Hematopoietic multipotent progenitor cell treated with erythropoietin and hydrocortisone succinate and interleukin-3 and kit ligand, for 15 days (in vitro differentiated cells): ENCODE results near the gene PPP2R2B.

Experiments
- DNase-seq: peaks from one replicate; pipeline ENCODE4 v3.0.0-alpha.2; 2015; ENCODE audit warnings: low spot score

Gene PPP2R2B

GRCh38 chr5:146699664-146700418 is 178.7 kb downstream of the PPP2R2B start:
- DNase-seq, result no peak

DNA sequence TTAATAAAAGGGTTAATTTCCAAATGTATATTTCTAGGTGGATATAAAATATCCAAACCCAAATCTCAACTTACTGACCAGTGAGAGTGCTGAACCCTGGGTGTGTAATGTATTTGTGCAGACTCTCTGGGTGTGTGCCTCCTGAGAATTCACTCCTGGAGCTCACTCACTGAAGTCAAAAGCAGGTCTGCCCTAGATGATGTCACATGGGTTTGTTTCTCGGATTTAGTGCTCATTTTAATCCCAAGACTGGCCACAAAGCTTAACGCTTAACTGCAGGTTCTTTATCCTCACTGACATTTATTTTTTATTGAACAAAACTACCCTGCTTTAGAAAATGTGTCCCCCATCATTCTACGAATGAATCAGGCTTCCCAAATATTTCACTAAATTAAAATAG is 179.4 kb downstream of the PPP2R2B start:
- DNase-seq, result no peak

- no peak for DNase-seq
Measured at GRCh38 chr5:146698651-146699050, 179.9 kb downstream of the PPP2R2B start.

DNA sequence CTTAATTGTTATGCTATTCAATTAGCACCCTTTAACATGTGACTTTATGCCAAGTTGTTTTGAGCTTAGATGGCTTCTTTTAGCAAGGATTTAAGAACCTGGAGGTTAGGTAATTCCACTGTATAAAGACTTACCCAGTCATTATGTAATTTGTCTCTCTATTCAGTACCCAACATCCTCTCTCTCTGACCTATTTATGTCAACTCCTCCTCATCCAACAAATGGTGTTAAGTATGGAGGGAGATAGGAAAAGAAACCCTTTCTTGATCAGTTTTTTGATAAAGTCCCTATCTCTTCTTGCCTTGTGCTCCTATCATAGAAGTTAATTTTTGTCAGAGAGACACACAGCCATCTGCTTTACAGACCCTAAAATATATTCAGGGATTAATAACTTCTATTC is 181.3 kb downstream of the PPP2R2B start:
- no peak for DNase-seq

DNA sequence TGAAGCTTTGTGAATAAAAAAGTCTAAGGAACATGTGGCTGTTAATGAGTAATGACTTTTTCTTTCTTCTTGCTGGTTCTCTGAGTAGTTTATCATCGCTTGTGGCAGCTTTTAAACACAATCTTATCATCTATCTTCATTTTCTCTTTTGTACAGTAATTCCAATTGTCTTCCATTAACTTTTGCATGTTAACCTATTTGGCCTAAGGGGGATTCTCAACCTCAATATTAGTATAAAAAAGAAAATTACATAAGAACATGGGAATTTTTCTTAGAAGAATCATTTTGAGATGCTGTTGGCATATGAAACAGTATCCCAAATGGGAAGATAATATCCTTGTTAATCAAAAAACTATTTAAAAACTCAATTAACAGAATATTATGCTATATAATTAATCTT is 182.9 kb downstream of the PPP2R2B start:
- no peak for DNase-seq

GRCh38 chr5:146690880-146691355 is 187.6 kb downstream of the PPP2R2B start:
- DNase-seq, result no peak

DNA sequence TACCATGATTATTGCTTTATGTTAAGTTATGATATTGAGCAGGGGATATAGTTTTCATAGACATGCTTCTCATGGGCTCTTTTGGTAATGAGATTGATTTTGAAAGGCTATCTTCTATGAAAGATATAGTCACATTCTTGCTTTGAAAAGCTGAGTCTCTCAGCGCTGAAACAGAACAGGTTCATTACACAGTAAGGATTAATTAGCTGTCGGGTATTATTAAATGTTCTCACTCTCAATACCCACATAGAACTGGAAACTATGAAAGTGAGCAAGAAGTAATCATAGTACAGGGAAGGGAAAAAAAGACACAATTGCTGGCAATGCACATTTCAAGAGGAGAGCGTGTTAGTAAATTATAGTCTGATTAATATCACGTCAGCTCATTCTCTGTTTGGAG is 190.9 kb downstream of the PPP2R2B start:
- DNase-seq, result no peak

GRCh38 chr5:146683861-146684260 is 194.7 kb downstream of the PPP2R2B start:
- DNase-seq, result no peak

GRCh38 chr5:146682899-146683532 is 195.5 kb downstream of the PPP2R2B start:
- no peak for DNase-seq

- no peak for DNase-seq
Measured at GRCh38 chr5:146681585-146682105, 196.9 kb downstream of the PPP2R2B start.

- no peak for DNase-seq
Measured at GRCh38 chr5:146680846-146681584, 197.5 kb downstream of the PPP2R2B start.

- DNase-seq, result no peak
Measured at GRCh38 chr5:146675636-146676035, 202.9 kb downstream of the PPP2R2B start.

- no peak for DNase-seq
Measured at GRCh38 chr5:146672866-146673265, 205.7 kb downstream of the PPP2R2B start.

- DNase-seq, result no peak
Measured at GRCh38 chr5:146671561-146672295, 206.8 kb downstream of the PPP2R2B start.

DNA sequence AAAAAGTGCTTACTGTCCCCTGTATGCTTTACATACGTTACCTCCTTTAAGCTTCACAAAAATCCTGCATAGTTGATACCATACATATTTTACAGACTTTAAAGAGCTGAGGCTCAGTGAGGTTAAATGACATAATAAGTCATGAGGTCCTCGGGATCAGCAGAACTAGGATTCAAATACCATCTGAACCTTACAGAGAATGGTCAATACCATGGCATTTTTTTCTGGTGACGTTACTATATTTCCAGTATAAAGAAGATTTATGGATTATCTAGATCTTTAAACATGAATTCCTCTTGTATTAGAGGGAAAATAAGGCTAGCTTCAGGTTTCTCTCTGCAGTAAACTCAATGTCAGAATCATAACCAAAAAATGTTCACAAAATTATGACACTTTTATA is 208.9 kb downstream of the PPP2R2B start:
- no peak for DNase-seq

GRCh38 chr5:146667633-146668272 is 210.8 kb downstream of the PPP2R2B start:
- no peak for DNase-seq

- peak; percentile 29 for DNase-seq
Measured at GRCh38 chr5:146662229-146662628, 216.3 kb downstream of the PPP2R2B start.

GRCh38 chr5:146660376-146660960 is 218.1 kb downstream of the PPP2R2B start:
- DNase-seq, result no peak

- no peak for DNase-seq
Measured at GRCh38 chr5:146659961-146660360, 218.6 kb downstream of the PPP2R2B start.

- no peak for DNase-seq
Measured at GRCh38 chr5:146656703-146657102, 221.9 kb downstream of the PPP2R2B start.

DNA sequence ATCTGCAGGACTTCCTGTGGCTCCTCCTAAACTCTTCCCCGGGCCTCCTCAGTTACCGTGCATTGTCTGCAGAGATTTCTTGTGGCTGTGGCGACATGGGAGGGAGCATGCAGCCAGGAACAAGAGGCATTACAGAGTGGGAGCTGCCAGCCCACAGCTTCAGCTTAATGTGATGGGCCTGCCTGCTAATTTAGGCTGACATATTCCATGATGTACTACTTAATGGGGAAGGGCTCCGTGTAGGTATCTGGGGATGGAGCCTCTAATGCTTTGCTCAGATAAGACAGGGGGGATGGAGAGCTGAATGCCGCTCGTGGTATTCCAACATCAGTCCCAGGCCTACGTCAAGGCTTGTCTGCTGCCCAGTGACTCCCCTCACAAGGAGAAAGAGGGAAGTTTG is 225.0 kb downstream of the PPP2R2B start:
- no peak for DNase-seq
